MCF 10A (cell line): ENCODE measurements around the gene OR8B2. TPM values are rescaled to one million over a fixed set of nuclear protein-coding genes. Genes with fewer than 3 reads are reported as not detected.
"Not testable (repeated sequence)": the region's sequence is repeated elsewhere in the genome, so short reads cannot be mapped to it uniquely, and the experiment has no call there.

Source experiments
- BruUV-seq: library from RNA; stranded (reverse); fragments of 400-500 nt; replicated peaks from 2 replicates; lab custom pipeline; 2021; lab: Mats Ljungman, UMichigan
- CTCF ChIA-PET: fragments of 300-600 bp; sonication (Branson Sonifier 250); formaldehyde crosslinking; extraction: SDS; loops from one replicate; lab custom pipeline; 2021; ENCODE audit warnings: antibody characterized with exemption, inconsistent platforms; lab: Yijun Ruan, JAX
- POLR2A ChIA-PET: fragments of 300-600, 350-650 bp; sonication (Branson Sonifier 250); formaldehyde crosslinking; extraction: SDS; loops from one replicate; lab custom pipeline; 2020; ENCODE audit warnings: antibody characterized with exemption, inconsistent platforms; lab: Yijun Ruan, JAX
- DNase-seq: peaks from one replicate; pipeline ENCODE4 v3.0.0-alpha.2; 2018; ENCODE audit not compliant: unreplicated experiment
- H3K27ac Mint-ChIP-seq: one replicate; pipeline ENCODE4 v1.8.0; 2022; ENCODE audit warnings: mild to moderate bottlenecking, low read depth, mixed read lengths; ENCODE audit not compliant: unreplicated experiment
- H3K27me3 Mint-ChIP-seq: one replicate; pipeline ENCODE4 v1.8.0; 2022; ENCODE audit warnings: mixed read lengths; ENCODE audit not compliant: insufficient read depth, unreplicated experiment
- H3K36me3 Mint-ChIP-seq: one replicate; pipeline ENCODE4 v1.8.0; 2022; ENCODE audit warnings: mild to moderate bottlenecking, moderate library complexity, mixed read lengths; ENCODE audit not compliant: insufficient read depth, unreplicated experiment
- H3K4me1 Mint-ChIP-seq: one replicate; pipeline ENCODE4 v1.8.0; 2022; ENCODE audit warnings: mixed read lengths; ENCODE audit not compliant: insufficient read depth, unreplicated experiment
- H3K4me3 Mint-ChIP-seq: one replicate; pipeline ENCODE4 v1.8.0; 2022; ENCODE audit warnings: mild to moderate bottlenecking, moderate library complexity, mixed read lengths; ENCODE audit not compliant: unreplicated experiment
- H3K9me3 Mint-ChIP-seq: one replicate; pipeline ENCODE4 v1.8.0; 2022; ENCODE audit warnings: mixed read lengths; ENCODE audit not compliant: unreplicated experiment
- intact Hi-C: fragments of 100-400 bp; cut with micrococcal nuclease; formaldehyde crosslinking; loops from 2 replicates; pipeline ENCODE4 v1.14.1; 2022
- total RNA-seq: library from RNA; stranded (reverse); gene quantifications from 2 replicates; pipeline ENCODE4 v1.2.3, GENCODE V29; 2022
- TF ChIP-seq, protein P1 (sequence below): fragments of 200-600 bp; IDR thresholded peaks from one replicate; pipeline ENCODE4 v1.8.0; 2022; ENCODE audit warnings: antibody characterized with exemption, mild to moderate bottlenecking; ENCODE audit not compliant: unreplicated experiment

Gene OR8B2
- total RNA-seq, 1 experiment from 2014 or later = not detected

DNA sequence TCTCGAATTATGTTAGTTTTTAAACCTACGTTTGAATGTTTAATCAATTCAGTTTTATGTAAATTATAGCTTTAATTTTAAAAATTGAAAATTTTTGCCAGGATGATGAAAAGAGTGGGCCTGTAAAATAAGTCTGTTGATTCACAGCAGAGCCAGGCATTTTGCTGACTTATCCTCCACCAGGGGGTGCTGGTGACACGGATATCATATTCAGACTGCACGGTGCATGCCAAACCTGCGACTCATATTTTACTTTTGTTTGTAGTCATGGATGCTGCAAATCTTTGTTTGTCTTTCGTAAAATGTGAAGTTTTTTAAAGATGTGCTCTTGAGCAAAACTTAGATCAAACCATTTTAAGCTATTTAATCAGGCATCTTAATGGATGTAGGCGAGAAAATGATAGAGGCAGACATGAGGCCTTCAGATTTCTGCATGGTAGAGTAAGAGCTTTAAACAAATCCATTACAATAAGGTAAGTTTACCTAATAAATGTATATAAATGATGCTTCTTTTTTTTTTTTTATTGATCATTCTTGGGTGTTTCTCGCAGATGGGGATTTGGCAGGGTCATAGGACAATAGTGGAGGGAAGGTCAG, 18.1 kb upstream of the OR8B2 start:
- TF ChIP-seq, protein P1, sequence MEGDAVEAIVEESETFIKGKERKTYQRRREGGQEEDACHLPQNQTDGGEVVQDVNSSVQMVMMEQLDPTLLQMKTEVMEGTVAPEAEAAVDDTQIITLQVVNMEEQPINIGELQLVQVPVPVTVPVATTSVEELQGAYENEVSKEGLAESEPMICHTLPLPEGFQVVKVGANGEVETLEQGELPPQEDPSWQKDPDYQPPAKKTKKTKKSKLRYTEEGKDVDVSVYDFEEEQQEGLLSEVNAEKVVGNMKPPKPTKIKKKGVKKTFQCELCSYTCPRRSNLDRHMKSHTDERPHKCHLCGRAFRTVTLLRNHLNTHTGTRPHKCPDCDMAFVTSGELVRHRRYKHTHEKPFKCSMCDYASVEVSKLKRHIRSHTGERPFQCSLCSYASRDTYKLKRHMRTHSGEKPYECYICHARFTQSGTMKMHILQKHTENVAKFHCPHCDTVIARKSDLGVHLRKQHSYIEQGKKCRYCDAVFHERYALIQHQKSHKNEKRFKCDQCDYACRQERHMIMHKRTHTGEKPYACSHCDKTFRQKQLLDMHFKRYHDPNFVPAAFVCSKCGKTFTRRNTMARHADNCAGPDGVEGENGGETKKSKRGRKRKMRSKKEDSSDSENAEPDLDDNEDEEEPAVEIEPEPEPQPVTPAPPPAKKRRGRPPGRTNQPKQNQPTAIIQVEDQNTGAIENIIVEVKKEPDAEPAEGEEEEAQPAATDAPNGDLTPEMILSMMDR = peak; percentile 69
- Mint-ChIP-seq H3K9me3 (no peaks in the 10 kb centered on the region), H3K4me1 (no peaks in the 10 kb centered on the region), H3K27ac (no peak overlapping the region), H3K36me3 (no peaks in the 10 kb centered on the region), H3K27me3 (peaks cover 33% of the 10 kb centered on the region), H3K4me3 (no peak overlapping the region)
- ChIA-PET POLR2A (interaction anchor here (0.6 to 1.0 kb wide), 4 partner anchors 19 to 321 kb away, joined by 3 to 4 read pairs (median 3); partner anchors contain the start of gene OR8A1), CTCF (interaction anchor here (0.5 to 3.1 kb wide), 50 partner anchors 8 to 1007 kb away, joined by 3 to 20 read pairs (median 4); partner anchors contain the start of genes MSANTD2, OR8B2, OR8B4 and TBRG1)
- BruUV-seq = no TSS peak
- peak; percentile 90 for DNase-seq
- intact Hi-C loops = loop anchor here (1.0 to 10.0 kb wide), 3 partner anchors 294 to 432 kb away; no protein-coding TSS in a partner anchor

DNA sequence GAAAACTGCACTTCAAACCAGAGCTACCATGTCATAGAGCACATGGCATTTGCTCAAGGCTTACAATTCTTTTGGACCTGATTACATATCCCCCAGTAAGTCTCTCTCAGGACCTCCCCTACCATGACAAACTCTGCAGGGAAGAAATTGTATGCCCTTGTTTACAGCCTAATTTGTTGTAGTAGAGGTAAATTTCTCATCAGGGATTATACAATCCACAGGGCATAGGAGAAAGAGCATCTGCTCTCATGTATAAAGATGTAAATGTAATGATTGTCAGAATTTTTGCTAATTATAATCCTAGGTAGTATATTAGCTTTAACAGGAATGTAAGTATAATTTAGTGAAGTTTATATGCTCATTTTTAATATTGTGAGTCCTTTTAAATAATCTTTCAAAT, 14.6 kb upstream of the OR8B2 start, which contains the start of gene OR8B3:
Gene OR8B3, minus strand, starts transcription at position 101 of the 400 bp plus-strand sequence. CDS start 1,673 bp downstream, outside the sequence.
- no TSS peak for BruUV-seq
- peaks cover 9% of the 10 kb centered on the region for H3K4me1 Mint-ChIP-seq
- no peaks in the 10 kb centered on the region for H3K27me3 Mint-ChIP-seq
- H3K27ac Mint-ChIP-seq = no peak within 1 kb of the TSS
- TF ChIP-seq, protein P1 = no peak
- H3K36me3 Mint-ChIP-seq = no peaks in the 10 kb centered on the region
- H3K9me3 Mint-ChIP-seq = no peaks in the 10 kb centered on the region
- ChIA-PET CTCF (no interaction called here), POLR2A (no interaction called here)
- intact Hi-C loops = no loop called here
- H3K4me3 Mint-ChIP-seq = no peak within 1 kb of the TSS
- no peak for DNase-seq

- intact Hi-C loops, H3K4me1 Mint-ChIP-seq, BruUV-seq, H3K36me3 Mint-ChIP-seq, DNase-seq, H3K9me3 Mint-ChIP-seq, H3K27ac Mint-ChIP-seq, CTCF ChIA-PET, H3K27me3 Mint-ChIP-seq, H3K4me3 Mint-ChIP-seq, POLR2A ChIA-PET: not testable (repeated sequence)
These were observed 12.5 kb upstream of the OR8B2 start for GRCh38 chr11:124396847-124397246.

GRCh38 chr11:124394408-124394807, 10.1 kb upstream of the OR8B2 start:
- intact Hi-C loops = no loop called here
- Mint-ChIP-seq H3K27me3 (no peaks in the 10 kb centered on the region), H3K27ac (no peak overlapping the region), H3K4me1 (peaks cover 9% of the 10 kb centered on the region), H3K9me3 (no peaks in the 10 kb centered on the region), H3K36me3 (no peaks in the 10 kb centered on the region), H3K4me3 (no peak overlapping the region)
- ChIA-PET POLR2A (no interaction called here), CTCF (interaction anchor here (1.0 kb wide), 2 partner anchors 8 to 323 kb away, joined by 3 read pairs; no protein-coding TSS in a partner anchor)
- DNase-seq = peak; percentile 24
- TF ChIP-seq, protein P1 = no peak
- BruUV-seq = no TSS peak

GRCh38 chr11:124382857-124383256, 1.4 kb downstream of the OR8B2 start:
- CTCF ChIA-PET = interaction anchor here (0.6 kb wide), 1 partner anchor 65 kb away, joined by 3 read pairs; no protein-coding TSS in a partner anchor
- H3K36me3 Mint-ChIP-seq, H3K27ac Mint-ChIP-seq, H3K9me3 Mint-ChIP-seq, POLR2A ChIA-PET, intact Hi-C loops, DNase-seq, H3K4me1 Mint-ChIP-seq, H3K4me3 Mint-ChIP-seq, H3K27me3 Mint-ChIP-seq, BruUV-seq: not testable (repeated sequence)
